Renal pelvis (tissue), 4 donors: ENCODE results near the gene LRRC71. TPM values are rescaled to one million over a fixed set of nuclear protein-coding genes. Genes with fewer than 3 reads are reported as not detected.

ENCODE experiments used
- DNase-seq: peaks from one replicate; pipeline ENCODE4 v3.0.0-alpha.2; 2013
- polyA plus RNA-seq, 3 donors: library from polyadenylated mRNA; unstranded; fragments of 120-200 nt; gene quantifications; one replicate each; pipeline ENCODE4 v1.2.1, GENCODE V29; 2013; ENCODE audit not compliant: insufficient read length in 3 of 3

LRRC71 gene
- polyA plus RNA-seq, 3 donors, result 0.38 to 1.1 (median 0.96) TPM

DNA sequence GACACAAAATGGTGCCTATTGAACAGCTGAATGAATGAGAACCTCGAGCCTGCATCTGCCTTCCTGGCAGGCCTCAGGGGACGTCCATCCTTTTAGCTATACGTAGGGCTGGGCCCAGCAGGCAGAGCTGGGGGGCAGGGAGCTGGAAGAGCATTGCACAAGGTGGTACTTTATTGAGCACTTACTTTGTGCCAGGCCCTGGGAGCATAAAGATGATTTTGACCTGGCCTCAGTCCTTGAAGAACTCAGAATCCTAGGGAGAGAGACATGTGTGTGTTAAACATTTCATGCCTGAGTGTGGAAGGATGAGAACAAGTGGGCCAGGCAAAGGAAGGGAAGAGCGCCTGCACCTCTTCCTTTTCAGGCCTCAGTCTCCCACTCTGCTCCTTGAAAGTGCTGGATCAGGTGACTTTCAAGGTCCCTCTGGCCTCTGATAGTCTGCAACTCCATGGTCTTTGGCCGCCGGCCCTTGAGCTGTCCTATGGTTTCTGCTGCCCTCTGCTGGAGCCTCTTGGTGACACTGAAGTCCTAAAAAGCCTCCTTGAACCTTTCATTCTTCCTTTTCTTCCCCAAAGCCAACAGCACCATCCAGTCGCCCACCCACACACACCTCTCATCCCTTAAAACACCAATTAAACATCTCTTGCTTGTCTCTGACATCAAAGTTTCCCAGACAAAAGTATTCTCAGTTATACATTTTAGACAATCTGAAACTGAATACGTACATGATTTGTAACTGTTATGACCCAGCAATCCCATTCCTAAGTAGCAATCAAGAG, 30.4 kb upstream of the LRRC71 start:
- DNase-seq, result peak; percentile 80

DNA sequence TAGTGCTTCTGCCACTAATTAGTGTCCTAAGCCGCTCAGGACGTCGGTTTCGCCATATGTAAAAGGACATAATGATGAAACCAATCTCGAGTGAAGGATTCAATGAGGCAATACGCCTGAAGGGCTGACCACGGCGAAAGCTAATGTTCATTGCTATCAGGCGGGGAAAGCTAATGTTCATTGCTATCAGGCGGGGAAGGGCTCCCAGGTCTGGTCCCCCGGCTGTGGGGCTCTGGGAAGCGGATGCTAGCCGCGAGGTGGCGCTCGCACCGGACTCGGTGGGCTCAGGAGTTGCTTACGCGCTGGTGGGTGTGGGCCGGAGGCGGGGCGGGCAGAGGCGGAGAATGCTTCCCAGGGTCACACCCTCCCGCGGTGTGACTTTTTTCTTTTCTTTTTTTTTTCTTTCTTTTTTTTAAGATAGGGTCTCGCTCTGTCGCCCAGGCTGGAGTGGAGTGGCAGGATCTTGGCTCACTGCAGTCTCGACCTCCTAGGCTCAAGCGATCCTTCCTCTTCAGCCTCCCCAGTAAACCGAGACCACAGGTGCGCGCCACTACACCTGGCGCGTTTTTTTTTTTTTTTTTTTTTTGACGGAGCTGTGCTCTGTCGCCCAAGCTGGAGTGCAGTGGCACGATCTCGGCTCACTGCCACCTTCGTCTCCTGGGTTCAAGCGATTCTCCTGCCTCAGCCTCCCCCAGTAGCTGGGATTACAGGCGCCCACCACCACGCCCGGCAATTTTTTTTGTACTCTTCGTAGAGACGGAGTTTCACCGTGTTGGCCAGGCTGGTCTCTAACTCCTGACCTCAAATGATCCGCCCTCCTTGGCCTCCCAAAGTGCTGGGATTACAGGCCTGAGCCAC, 28.0 kb upstream of the LRRC71 start:
- DNase-seq, result peak; percentile 91

DNA sequence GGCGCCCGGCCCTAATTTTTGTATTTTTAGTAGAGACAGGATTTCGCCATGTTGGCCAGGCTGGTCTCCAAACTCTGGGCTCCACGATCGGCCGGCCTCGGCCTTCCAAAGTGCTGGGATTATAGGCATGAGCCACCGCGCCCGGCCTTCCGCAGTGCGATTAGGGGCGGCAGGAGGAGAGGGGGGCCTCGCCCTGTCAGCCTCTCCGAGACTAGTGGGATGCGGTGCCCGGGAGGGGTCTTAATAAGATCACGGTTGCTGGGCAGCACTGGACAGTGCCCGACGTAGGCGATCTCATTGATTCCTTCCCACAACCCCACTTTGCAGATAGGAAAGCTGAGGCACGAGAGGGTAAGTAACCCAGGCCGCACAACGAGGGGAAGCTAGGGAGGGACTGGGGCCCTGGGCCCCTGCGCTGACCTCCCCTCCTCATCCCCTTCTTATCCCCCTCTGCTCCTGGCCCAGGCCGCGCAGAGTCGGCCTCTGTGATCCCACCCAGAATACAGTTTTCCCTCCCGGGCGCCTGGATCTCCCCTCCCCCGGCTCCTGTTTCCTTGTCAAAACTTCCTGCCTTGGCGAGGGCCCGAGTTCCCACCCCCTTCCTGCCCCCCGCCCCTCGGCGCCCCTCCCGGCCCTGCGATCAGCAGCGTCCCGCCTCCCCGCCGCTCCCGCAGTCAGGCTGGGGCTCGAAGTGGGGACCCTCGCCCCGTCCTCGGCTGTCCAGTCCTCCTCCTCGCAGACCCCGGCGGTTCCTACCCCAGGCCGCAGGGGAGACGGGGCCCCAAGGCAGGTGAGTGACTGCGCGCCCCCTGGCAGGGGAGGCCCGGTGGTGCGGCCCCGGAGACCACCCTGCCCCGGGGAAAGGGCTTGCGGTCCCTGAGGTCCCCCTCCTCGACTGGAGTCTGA, 27.1 kb upstream of the LRRC71 start, which contains the start of gene PEAR1:
TSS of gene PEAR1 (plus strand) at position 671 of the 906 bp plus-strand sequence. CDS start 10,209 bp downstream, outside the sequence.
- DNase-seq, result peak; percentile 70

DNA sequence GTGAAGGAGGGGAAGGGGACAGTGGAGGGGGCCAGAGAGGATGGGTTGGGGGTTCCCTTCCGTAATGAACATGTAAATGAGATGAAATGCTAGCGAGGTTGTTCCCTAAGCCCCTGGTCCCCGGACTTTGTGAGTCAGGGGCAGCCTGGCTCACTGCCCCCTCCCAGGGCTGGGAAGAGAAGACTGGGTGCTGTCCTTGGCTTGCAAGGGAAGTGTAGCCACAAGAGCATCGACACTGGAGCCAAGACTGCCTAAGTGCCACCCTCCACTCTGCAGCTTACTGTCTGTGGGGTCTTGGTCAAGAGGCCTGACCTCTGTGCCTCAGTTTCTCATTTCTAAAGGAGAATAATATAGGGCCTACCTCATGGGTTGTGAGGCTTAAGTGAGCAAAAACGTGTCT, 26.4 kb upstream of the LRRC71 start:
- DNase-seq, result no peak

DNA sequence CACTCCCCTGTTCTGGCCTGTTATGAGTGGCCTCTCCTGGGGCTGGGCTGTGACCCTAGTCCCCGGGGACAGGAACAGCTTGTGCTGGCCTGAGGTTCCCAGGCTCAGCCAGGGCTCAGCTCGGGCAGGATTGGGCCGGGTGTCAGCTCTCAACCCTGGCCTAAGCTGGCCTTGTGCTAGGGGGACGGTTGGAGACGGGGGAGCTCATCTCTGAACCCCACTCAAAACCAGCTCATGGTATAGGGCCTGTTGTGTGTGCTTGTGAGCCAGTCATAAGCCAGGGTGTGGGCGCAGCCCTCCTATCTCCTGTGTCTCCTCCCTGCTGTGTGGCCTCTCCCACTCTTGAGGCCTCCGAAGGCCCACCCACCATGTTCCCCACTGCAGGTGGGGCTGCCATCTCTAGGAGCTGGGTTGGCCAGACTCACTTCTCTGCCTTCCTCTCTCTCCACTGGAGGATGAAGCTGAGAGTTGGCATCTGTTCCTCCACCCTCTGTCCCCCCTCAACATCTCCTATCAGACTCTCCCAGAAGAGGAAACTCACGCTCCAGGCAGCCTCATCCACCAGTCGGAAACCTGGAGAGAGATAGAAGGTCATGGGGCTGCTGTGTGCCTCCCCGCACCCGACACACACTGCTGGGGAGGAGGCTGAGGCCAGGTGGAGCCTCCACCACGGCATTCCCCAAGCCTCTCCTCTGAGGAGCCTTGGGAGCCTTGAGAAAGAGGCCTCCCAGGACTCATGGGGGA, 25.5 kb upstream of the LRRC71 start:
- DNase-seq, result no peak

DNA sequence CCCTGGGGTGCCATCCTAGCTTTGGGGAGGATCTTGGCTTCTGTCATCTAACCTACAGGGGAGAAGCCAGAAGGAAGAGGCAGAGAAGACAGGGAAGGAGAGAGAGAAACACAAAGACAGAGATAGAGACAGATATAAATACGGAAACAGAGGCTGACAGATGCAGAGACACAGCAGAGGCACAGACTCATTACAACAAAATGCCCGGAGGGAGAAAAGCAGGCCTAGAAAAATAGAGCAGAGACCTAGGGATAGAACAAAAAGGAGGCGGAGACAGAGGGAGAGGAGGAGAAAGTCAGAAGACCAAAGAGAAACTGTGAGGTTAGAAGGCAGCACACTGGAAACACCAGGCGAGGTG, 25.0 kb upstream of the LRRC71 start:
- DNase-seq, result no peak

DNA sequence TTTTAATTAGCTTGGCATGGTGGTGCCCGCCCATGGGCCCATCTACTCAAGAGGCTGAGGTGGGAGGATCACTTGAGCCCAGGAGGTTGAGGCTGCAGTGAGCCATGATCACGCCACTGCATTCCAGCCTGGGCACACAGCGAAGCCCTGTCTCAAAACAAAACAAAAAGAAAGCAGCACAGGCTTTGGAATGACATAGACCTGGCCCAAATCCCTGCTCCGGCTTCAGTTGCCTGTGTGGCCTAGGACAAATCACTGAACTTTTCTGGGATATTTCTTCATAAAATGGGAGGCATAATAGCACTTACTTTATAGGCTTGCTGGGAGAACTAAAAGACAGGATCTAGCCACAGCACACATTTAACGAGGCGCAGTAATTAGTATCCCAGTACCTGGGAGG, 24.5 kb upstream of the LRRC71 start:
- DNase-seq, result no peak

DNA sequence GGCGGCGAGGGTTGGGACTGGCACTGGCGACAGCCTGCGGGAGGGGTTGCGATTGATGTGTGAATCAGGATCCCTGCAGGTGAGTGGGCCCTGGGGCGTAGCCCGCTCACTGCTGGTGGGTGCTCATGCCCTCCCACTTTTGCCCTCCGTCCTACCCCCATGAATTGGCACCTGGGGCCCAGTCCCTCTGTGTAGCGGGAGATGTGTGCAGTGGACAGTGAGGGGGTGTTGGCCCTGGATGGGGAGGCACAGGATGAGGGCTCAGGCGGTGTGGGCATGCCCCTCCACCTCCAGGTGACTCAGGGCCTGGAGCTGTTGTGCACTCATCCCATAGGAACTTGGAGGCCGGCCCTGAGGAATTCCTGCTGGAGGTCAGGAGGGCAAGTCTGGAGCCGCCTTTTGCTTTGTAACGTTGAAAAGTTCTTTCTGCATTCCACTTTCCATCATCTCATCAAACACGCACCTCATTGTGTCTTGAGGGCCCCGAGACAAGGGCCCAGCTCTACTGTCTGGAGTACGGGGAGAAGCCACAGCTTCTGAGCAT, 23.9 kb upstream of the LRRC71 start:
- no peak for DNase-seq

DNA sequence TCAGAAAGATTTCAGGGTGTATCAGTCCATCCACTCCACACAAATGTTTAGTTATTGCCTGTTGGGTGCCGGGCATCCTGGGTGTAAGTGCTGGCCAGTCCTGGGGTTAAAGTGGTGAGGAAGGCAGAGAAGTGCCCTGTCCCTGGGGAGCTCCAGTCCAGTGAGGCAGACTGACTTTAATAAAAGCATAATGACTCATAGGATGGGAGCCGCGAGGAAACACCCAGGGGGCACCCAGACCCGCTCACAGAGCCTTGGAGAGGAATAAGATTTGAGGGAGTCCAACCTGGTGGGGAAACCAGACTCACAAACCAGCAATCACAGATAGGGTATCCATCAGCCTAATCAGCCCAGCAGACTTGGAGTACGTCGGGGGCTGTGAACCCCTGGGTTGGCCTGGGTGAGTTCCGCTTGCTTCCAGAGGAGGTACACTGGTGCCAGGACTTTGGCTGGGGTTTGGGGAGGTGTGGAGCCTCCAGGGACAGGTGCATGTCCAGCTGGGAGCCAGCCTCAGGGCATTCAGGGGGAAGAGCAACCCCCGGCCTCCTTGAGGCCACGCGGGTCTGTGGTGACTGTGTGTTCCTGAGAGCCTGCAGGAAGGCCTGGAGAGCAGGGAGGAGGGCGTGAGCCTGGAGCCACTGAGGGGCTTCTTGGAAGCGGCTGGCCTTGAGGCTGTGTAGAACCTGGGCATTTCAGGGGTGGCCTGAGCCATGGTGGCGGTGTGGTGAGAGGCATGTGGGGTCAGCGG, 23.2 kb upstream of the LRRC71 start:
- no peak for DNase-seq

DNA sequence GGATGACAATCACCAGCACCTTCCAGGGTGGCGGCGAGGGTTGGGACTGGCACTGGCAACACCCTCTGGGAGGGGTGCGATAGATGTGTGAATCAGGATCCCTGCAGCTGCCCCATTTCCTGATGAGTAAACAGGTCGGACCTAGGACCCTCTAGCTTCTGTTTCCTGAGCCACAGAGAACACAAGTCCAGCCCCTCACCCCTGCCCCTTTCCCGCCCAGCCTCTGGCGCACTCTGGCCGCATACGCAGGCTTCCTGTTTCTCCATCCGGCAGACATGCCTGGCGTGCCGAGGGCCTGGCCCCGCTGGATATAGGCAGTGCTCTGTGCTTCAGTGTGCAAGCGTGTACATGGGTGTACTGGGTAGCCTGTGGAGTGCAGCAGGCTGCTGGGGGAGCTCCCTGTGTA, 22.3 kb upstream of the LRRC71 start:
- DNase-seq, result peak; percentile 69

DNA sequence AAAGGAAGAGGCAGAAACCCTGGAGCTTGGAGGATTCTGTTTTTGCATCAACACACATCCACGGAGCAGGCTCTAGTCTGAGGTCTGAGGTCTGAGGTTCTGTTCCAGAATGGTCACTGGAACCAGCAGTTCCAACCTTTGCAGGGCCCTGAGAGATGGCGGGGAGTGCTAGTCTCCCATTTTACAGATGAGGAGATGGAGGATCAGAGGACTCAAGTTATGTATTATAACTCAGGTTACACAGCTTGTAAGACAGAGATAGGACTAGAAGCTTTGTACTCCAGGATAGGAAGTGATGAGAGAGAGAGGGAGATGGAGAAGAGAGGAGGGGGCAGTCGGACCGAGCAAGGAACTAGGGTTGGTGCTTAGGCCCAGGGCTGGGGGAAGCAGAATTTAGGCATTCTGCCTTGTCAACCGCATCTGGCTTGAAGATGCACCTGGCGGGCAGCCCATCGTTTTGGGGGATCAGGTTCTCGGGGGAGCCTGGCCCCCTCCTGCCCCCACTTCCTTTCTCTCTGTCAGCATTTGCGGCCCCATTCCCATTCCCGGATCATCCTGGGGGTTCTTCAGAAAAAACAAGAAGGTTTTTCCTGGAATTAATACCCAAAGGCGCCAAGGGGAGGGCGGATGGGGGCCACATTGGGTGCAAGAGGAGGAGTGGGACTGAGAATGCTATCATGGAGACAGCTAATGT, 21.3 kb upstream of the LRRC71 start:
- DNase-seq, result no peak

DNA sequence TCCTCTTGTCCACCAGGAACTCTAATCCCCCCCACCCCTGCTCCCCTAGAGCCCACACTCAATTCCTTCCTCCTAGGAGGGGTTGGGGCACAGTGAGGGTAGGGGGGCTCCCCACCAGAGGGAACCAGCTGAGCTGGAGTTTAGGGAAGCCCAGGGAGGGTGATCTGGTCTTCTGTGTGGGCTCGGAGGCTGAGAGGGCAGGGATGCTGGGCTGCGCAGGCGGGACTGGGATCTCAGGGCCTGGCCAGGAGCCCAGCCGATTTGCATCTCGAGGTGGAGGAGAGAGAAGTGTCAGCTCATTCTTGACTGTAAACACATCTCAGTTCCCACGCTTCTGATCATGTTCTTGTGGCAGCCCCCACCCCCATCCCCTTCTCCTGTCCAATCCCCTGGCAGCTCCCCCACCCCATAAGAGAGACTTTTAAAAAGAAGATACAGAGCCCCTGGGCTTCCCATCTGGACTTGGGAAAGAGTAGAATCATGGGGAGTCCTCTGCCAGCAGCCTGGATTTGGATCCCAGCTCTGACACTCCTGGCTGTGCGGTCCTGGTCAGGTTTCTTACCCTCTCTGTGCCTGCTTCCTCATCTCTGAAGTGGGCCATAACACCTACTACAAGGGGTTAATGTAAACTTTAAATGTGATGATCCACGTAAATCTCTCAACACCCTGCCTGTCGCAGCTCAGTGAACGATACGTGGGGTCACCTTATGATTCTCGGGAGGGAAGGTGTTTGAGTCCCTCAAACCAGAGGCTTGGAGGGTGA, 20.3 kb upstream of the LRRC71 start:
- DNase-seq, result no peak

DNA sequence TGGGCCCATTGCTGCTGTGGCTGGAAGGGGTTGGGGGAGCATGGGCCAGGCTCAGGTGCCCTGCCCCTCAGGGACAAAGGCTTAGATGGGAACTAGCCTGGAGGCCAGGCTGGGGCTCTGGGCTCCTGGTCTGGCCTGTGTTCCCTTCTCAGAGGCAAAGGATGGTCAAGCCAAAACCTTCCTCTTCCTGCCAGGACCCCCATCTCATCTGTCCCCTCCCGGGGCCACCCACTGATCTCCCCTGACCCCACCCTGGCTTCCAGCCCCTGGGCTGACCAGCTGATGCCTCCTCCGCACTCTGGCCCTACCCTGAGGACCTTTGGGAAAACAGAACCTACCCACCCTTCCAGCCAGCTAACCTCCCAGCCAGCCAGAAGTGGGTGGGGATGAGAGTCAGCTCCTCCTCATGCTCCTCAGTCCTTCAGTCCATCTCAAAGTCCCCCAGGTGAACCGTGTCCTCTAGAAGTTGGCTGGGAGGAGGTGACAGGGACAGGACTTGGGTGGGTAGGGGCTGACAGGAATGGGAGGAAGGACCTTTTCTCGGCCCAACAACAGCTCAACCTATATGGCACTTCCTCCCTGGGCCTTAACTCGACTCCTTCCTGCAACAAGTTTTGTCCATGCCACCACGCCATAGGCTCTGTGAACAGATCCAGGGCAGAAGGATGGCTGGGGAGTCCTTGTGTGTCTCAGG, 19.4 kb upstream of the LRRC71 start:
- no peak for DNase-seq

DNA sequence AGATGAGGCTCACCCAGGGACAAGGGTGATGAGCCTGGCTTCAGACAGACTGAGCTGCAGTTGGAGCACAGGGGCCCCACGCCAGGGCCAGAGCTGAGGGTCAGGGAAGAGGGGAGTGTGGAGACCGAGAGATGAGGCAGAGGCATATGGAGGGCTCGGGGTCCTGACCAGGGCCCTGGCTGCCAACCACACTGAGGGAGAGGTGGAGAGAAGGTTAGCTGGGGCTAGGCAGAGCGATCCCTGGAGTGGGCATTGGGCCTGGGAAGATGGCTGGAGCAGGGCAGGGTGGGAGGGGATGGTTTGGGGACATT, 18.9 kb upstream of the LRRC71 start:
- no peak for DNase-seq

DNA sequence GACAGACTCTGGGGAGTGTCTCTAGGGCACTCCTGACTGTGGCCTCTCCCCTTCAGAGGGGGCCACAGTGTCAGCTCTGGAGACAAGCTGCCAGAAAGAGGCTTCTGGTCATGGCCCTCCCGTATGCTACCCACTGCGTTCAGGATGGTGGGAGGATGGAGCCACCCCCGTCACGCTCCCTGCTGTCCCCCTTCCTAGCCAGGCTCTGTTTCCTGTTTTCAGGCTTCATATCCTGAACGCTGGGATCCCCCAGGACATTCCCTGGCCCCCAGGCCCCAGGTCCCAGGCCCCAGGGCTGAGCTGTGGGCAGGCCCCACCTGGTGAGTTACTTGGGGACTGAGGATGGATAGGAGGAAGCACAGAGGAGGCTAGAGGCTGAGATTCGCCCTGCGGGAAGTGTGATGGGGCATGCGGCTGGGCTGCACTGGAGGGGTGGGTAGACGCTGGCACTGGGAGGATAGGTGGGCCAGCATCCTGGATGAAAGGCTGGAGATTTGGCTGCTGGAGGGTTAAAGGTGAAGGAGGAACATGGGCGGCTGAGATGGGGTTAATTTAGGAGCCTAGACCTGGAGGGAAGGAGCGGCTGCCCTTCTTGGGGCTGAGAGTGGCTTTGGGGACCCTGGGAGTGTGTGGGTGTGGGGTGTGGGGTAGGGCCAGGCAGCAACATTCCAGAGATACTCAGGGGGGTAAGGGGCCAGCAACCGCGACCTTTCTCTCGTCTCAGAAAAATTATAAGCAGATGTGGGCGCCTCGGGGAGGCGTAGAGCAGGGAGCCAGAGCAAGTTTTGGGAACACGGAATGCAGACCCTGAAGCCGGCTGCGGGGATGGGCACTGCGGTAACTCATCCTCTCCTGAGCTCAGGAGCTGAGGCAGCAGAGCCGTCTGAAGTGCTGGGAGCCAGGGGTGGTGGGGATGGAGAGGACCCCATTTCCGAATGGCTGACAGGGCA, 18.2 kb upstream of the LRRC71 start:
- DNase-seq, result no peak

DNA sequence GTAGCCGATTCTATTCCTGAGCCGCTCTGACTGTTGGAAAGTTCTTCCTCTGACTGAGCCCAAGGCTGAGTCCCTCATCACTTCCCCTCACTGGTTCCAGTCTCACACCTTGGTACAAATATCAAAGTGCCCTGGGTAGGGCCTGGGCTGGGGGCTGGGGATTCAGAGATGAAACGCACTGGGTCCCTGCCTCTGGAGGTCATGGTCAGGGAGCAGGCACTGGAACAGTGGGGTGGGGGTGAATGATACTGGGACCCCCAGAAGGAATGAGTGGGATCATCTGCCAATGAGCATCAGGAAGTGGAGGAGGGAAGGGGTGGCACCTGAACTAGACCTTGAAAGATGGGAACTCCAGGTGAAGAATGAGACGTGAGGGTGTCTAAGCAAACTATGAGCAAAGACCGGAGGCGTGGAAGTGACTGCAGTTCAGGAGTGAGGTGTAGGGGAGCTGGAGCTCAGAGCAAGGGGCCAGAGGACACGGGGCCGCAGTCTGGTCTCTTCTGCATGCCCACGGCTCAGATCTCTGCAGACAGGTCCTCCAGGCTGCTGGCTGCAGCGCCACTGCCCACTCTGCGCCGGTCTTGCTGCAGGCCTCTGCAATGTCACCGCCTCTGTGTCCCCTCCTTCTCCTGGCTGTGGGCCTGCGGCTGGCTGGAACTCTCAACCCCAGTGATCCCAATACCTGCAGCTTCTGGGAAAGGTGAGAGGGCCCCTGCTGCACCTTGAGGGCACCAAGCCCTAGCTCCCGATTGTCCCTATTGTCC, 16.9 kb upstream of the LRRC71 start:
- DNase-seq, result no peak
